CD14-positive monocyte (primary cell): ENCODE results near the gene SF3A1. TPM values are rescaled to one million over a fixed set of nuclear protein-coding genes. Genes with fewer than 3 reads are reported as not detected.

Experiments
- DNase-seq, 3 donors: peaks; one replicate each; pipeline ENCODE4 v3.0.0-alpha.2; 2011 to 2022
- H2AFZ ChIP-seq: 2 replicates; pipeline ENCODE4 v1.6.0; 2012; ENCODE audit warnings: mild to moderate bottlenecking, low read depth, low read length, inconsistent platforms; ENCODE audit not compliant: insufficient read depth, poor library complexity, severe bottlenecking
- H3K27ac ChIP-seq, 2 donors: 1 replicate in 1 of 2; 2 replicates in 1 of 2; pipeline ENCODE4 v1.5.1; 2012 to 2013; ENCODE audit warnings: low read length in 2 of 2, control low read depth in 1 of 2, inconsistent platforms in 1 of 2, low read depth in 1 of 2, mild to moderate bottlenecking in 1 of 2
- H3K27me3 ChIP-seq, 2 donors: one replicate each; pipeline versions ENCODE4 v1.6.0 to v1.6.1; 2011 to 2013; ENCODE audit warnings: low read length in 2 of 2; ENCODE audit not compliant: control insufficient read depth in 2 of 2, insufficient read depth in 2 of 2
- H3K36me3 ChIP-seq, 2 donors: replicated peaks in 1 of 2; 1 replicate in 1 of 2; 2 replicates in 1 of 2; pipeline versions ENCODE4 v1.5.1 to v1.6.1; 2012 to 2013; ENCODE audit warnings: low read length in 2 of 2, control low read depth in 1 of 2, inconsistent platforms in 1 of 2, mild to moderate bottlenecking in 1 of 2; ENCODE audit not compliant: insufficient read depth in 2 of 2, control insufficient read depth in 1 of 2
- H3K4me1 ChIP-seq, 2 donors: 1 replicate in 1 of 2; 2 replicates in 1 of 2; pipeline versions ENCODE4 v1.5.1 to v1.6.1; 2012 to 2013; ENCODE audit warnings: low read length in 2 of 2, control low read depth in 1 of 2, inconsistent platforms in 1 of 2, mild to moderate bottlenecking in 1 of 2, moderate library complexity in 1 of 2; ENCODE audit not compliant: insufficient read depth in 2 of 2, control insufficient read depth in 1 of 2
- H3K4me2 ChIP-seq: replicated peaks from 2 replicates; pipeline ENCODE3; 2012; ENCODE audit warnings: low read length, moderate library complexity, mild to moderate bottlenecking; ENCODE audit not compliant: poor library complexity, severe bottlenecking; ENCODE audit errors: extremely low read depth
- H3K4me3 ChIP-seq, 3 experiments: fragments of 200-600 bp in 1 of 3; sonication (generic) in 1 of 3; replicated peaks in 1 of 3; 1 replicate in 2 of 3; 2 replicates in 1 of 3; pipeline ENCODE4 v1.5.1; 2011 to 2013; ENCODE audit warnings: low read length in 3 of 3, mild to moderate bottlenecking in 3 of 3, control low read depth in 2 of 3, low read depth in 2 of 3, inconsistent platforms in 1 of 3, moderate library complexity in 1 of 3
- H3K79me2 ChIP-seq: 2 replicates; pipeline ENCODE4 v1.6.0; 2012; ENCODE audit warnings: mild to moderate bottlenecking, control low read depth, inconsistent platforms, low read length, moderate library complexity; ENCODE audit not compliant: insufficient read depth
- H3K9ac ChIP-seq: 2 replicates; pipeline ENCODE4 v1.6.0; 2017; ENCODE audit warnings: low read length, mild to moderate bottlenecking; ENCODE audit not compliant: insufficient read depth, poor library complexity, severe bottlenecking
- H3K9me3 ChIP-seq, 2 donors: replicated peaks in 1 of 2; 1 replicate in 1 of 2; 2 replicates in 1 of 2; pipeline versions ENCODE4 v1.5.1 to v1.6.1; 2012 to 2013; ENCODE audit warnings: low read length in 2 of 2, control low read depth in 1 of 2; ENCODE audit not compliant: control insufficient read depth in 1 of 2, insufficient read depth in 1 of 2
- H4K20me1 ChIP-seq: 2 replicates; pipeline ENCODE4 v1.6.0; 2012; ENCODE audit warnings: mild to moderate bottlenecking, low read length, control low read depth, moderate library complexity; ENCODE audit not compliant: insufficient read depth
- H3K27ac Mint-ChIP-seq, 7 donors: one replicate each; pipeline ENCODE4 v1.8.0; 2020; ENCODE audit warnings: mild to moderate bottlenecking in 7 of 7, mixed read lengths in 7 of 7, moderate library complexity in 6 of 7, inconsistent platforms in 2 of 7
- H3K27me3 Mint-ChIP-seq, 3 donors: one replicate each; pipeline ENCODE4 v1.8.0; 2021 to 2022; ENCODE audit warnings: low read depth in 3 of 3, mild to moderate bottlenecking in 3 of 3, mixed read lengths in 3 of 3, moderate library complexity in 3 of 3, inconsistent platforms in 1 of 3
- H3K36me3 Mint-ChIP-seq, 2 donors: one replicate each; pipeline ENCODE4 v1.8.0; 2020; ENCODE audit warnings: mixed read lengths in 2 of 2, inconsistent platforms in 1 of 2, mild to moderate bottlenecking in 1 of 2
- H3K4me1 Mint-ChIP-seq: one replicate; pipeline ENCODE4 v1.8.0; 2020; ENCODE audit warnings: mild to moderate bottlenecking, mixed read lengths
- H3K4me3 Mint-ChIP-seq, 2 donors: one replicate each; pipeline ENCODE4 v1.8.0; 2020; ENCODE audit warnings: mild to moderate bottlenecking in 2 of 2, mixed read lengths in 2 of 2, moderate library complexity in 1 of 2
- H3K9me3 Mint-ChIP-seq, 7 donors: one replicate each; pipeline ENCODE4 v1.8.0; 2020 to 2022; ENCODE audit warnings: mixed read lengths in 7 of 7, mild to moderate bottlenecking in 6 of 7, moderate library complexity in 6 of 7, inconsistent platforms in 2 of 7
- WGBS: methylation state at CpG from one replicate; pipeline ENCODE4 v1.1.5; 2013; ENCODE audit warnings: missing lambda C conversion rate; ENCODE audit not compliant: insufficient coverage; 5-methylcytosine and 5-hydroxymethylcytosine counted together
- intact Hi-C, 2 donors: fragments of 100-400 bp; cut with micrococcal nuclease; formaldehyde crosslinking; loops; one replicate each; pipeline versions ENCODE4 v1.15.0 to v1.15.1; 2023
- polyA plus RNA-seq, 3 donors: library from polyadenylated mRNA; depleted of rRNA in 1 of 3; unstranded in 2 of 3; stranded (reverse) in 1 of 3; fragments of 300-500 nt in 2 of 3; fragments of >200 nt in 1 of 3; fragmentation: Illumina TruSeq in 2 of 3; gene quantifications; 1 replicate in 2 of 3; 2 replicates in 1 of 3; pipeline ENCODE4 v1.2.3, GENCODE V29; 2012 to 2021
- TF ChIP-seq, protein P1 (sequence below): fragments of 200-600 bp; IDR thresholded peaks from one replicate; pipeline ENCODE4 v1.8.0; 2022; ENCODE audit warnings: antibody characterized with exemption, mild to moderate bottlenecking

The SF3A1 gene
- polyA plus RNA-seq, 3 donors: 34.7 to 102 (median 52.1) TPM

DNA sequence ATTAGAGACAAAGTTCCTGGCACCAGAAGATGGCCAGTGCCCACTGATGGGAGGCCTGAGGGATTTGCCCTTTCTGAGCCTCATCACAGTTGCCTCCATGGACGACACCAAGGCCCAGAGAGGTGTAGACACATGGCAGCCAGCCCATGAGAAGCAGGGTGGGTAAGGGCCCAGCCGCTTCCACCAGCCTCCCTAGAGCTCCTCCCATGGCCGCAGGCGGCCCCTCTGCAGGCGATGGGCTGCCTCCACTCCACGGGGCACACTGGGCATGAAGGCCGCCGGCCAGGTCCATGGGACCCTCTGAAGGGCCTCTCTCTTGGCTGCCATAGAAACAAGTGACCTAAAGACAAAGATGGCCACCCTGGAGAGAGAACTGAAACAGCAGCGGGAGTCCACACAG lies 14.6 kb upstream of the SF3A1 start:
- WGBS: 93% methylated on average over 6 of the region's 9 CpGs
- H3K27ac Mint-ChIP-seq: peak overlapping the region in 2 of 7 donors; percentile 18 to 63

DNA sequence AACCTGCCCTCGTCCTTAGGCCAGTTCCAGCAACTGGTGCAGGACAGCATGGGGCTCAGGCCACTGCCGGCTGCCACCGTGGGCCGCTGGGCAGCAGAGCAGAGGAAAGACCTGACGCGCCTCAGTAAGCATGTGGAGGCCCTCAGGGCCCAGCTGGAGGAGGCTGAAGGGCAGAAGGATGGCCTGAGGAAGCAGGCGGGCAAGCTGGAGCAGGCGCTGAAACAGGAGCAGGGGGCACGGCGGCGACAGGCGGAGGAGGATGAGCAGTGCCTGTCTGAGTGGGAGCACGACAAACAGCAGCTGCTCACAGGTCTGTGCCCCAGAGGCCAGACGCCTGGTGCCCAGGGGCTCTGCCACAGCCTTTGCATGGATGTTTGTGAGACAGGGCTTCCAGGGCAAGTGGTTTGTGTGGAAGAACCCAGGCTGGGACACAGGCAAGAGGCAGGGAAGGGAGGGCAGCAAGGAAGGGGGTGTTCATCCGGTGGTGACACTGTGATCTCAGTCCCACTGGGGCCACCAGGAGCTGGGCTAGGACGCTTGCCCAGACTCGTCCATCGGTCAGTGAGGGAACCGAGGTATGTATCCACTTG lies 14.0 kb upstream of the SF3A1 start:
- Mint-ChIP-seq H3K9me3 (no peaks in the 10 kb centered on the region), H3K4me1 (peaks cover 13% of the 10 kb centered on the region), H3K27me3 (peaks cover 0 to 4% (median 0%) of the 10 kb centered on the region in 3 donors), H3K4me3 (no peak overlapping the region), H3K27ac (peak overlapping the region in 1 of 7 donors; percentile 18), H3K36me3 (peaks cover 8% of the 10 kb centered on the region in 2 donors)
- Histone ChIP-seq H3K9me3 (no peaks in the 10 kb centered on the region), H3K36me3 (no peaks in the 10 kb centered on the region), H3K9ac (no peak overlapping the region), H3K27me3 (no peaks in the 10 kb centered on the region), H3K79me2 (no peaks in the 10 kb centered on the region), H3K4me2 (no peak overlapping the region), H3K27ac (no peak overlapping the region), H3K4me3 (no peak overlapping the region), H3K4me1 (peaks cover 16 to 17% of the 10 kb centered on the region in 2 donors), H4K20me1 (no peaks in the 10 kb centered on the region), H2AFZ (no peak overlapping the region)
- intact Hi-C loops: no loop called here
- TF ChIP-seq, protein P1, sequence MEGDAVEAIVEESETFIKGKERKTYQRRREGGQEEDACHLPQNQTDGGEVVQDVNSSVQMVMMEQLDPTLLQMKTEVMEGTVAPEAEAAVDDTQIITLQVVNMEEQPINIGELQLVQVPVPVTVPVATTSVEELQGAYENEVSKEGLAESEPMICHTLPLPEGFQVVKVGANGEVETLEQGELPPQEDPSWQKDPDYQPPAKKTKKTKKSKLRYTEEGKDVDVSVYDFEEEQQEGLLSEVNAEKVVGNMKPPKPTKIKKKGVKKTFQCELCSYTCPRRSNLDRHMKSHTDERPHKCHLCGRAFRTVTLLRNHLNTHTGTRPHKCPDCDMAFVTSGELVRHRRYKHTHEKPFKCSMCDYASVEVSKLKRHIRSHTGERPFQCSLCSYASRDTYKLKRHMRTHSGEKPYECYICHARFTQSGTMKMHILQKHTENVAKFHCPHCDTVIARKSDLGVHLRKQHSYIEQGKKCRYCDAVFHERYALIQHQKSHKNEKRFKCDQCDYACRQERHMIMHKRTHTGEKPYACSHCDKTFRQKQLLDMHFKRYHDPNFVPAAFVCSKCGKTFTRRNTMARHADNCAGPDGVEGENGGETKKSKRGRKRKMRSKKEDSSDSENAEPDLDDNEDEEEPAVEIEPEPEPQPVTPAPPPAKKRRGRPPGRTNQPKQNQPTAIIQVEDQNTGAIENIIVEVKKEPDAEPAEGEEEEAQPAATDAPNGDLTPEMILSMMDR: no peak
- DNase-seq: no peak
- WGBS: 96% methylated on average over 19 of the region's 19 CpGs

More for the DNA sequence above, 14.6 kb upstream of the SF3A1 start:
- H4K20me1 ChIP-seq: no peaks in the 10 kb centered on the region
- no peaks in the 10 kb centered on the region for H3K27me3 ChIP-seq
- no peak overlapping the region for H3K9ac ChIP-seq
- H3K4me2 ChIP-seq: no peak overlapping the region
- H3K9me3 ChIP-seq: no peaks in the 10 kb centered on the region
- Mint-ChIP-seq H3K4me1 (peaks cover 13% of the 10 kb centered on the region), H3K4me3 (no peak overlapping the region), H3K27me3 (peaks cover 0 to 4% (median 0%) of the 10 kb centered on the region in 3 donors), H3K9me3 (no peaks in the 10 kb centered on the region), H3K36me3 (peaks cover 4 to 5% of the 10 kb centered on the region in 2 donors)
- TF ChIP-seq, protein P1: no peak
- H2AFZ ChIP-seq: no peak overlapping the region
- intact Hi-C loops: no loop called here
- peaks cover 16 to 17% of the 10 kb centered on the region in 2 donors for H3K4me1 ChIP-seq
- H3K27ac ChIP-seq: no peak overlapping the region
- H3K36me3 ChIP-seq: no peaks in the 10 kb centered on the region
- no peak for DNase-seq
- no peak overlapping the region for H3K4me3 ChIP-seq
- H3K79me2 ChIP-seq: no peaks in the 10 kb centered on the region
